HG03571 (cell line): ENCODE measurements around the gene NIBAN1.
A peak's percentile ranks its signal among the peaks of the same experiment; 100 is the strongest.
"Not testable (repeated sequence)": the region's sequence is repeated elsewhere in the genome, so short reads cannot be mapped to it uniquely, and the experiment has no call there.

Experiments
- ATAC-seq: cut with Tn5 transposase; IDR thresholded peaks from one replicate; pipeline ENCODE4 v1.9.1; 2021; ENCODE audit not compliant: unreplicated experiment

The NIBAN1 gene

DNA sequence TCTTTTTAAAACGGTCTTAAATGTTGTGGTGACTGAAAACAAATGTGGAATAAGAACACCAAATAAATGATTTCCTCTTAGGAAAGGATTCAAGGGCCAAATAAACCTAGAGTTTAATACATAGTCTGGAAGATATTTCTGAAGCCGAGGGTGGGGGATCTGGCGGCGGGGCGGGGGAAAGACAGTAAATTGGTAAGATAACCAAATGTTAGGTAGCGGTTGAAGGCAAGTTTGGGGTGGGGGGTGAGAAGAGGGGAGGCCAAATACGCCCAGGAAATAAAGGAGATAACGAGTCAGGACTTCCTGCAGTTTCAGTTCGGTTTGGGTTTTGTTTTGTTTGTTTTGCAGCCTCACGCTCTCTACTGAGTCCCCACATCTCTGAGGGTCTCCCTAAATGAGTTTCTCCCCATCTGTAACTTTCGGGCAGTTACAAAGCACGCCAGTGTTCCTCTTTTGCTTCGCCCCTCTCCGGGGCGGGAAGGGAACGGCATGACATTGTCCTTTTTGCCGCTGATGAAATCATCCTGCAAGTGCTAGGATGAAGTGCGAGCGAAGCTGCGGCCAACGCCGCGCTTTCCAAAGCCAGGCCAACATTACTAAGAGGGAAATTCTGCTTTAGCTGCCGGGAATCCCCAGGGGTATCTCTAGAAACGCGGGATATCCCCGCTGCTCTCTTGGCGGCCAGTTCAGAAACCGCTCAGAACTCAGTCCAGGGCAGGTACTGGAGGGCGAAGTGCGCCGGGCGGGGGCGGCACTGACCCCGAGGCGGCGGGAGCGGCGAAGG, 844 bp downstream of the NIBAN1 start:
- ATAC-seq, result peak; percentile 63

- ATAC-seq, result no peak
Measured at GRCh38 chr1:184972315-184973055, 1.8 kb downstream of the NIBAN1 start.

GRCh38 chr1:184971522-184972265, 2.6 kb downstream of the NIBAN1 start:
- no peak for ATAC-seq

- ATAC-seq, result no peak
Measured at GRCh38 chr1:184970691-184971161, 3.6 kb downstream of the NIBAN1 start.

DNA sequence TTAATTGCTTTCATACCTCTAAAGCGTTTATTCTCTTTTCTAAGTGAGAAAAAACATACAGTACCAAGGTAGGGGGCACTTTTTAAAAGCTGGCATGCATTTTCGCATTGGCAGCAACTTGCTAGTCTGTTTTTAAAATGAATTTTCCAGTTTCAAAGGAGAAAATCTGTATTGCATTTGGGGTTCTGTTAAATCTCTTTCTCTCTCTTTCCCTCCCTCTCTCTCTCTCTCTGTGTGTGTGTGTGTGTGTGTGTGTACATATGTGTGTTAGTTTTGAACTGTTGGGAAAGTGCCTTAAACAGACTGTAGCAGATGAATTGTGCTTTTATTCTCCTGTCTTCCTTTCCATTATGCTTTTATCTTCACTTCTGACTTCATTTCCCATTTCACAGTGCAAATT, 7.3 kb downstream of the NIBAN1 start:
- ATAC-seq, result no peak

- ATAC-seq, result no peak
Measured at GRCh38 chr1:184965944-184966860, 8.1 kb downstream of the NIBAN1 start.

GRCh38 chr1:184965439-184965838, 8.9 kb downstream of the NIBAN1 start:
- ATAC-seq, result no peak

DNA sequence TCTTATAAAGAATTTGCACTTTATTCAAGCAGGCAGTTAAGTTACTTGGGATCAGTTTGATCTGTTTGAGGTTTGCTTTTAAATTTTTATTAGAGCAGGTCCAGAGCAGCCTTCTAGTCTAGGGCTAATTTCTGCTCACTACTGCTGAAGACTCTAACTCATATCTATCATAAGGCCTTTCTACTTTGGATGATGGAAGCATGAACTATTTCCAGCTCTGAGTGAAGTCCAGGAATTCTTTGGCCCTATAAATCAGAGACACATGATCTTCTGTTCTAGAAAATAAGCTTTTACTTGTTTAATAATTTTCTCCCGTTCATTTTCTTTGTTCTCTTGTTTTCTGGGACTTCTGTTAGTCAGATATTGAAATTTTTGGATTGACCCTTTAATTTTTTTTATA, 14.7 kb downstream of the NIBAN1 start:
- no peak for ATAC-seq

DNA sequence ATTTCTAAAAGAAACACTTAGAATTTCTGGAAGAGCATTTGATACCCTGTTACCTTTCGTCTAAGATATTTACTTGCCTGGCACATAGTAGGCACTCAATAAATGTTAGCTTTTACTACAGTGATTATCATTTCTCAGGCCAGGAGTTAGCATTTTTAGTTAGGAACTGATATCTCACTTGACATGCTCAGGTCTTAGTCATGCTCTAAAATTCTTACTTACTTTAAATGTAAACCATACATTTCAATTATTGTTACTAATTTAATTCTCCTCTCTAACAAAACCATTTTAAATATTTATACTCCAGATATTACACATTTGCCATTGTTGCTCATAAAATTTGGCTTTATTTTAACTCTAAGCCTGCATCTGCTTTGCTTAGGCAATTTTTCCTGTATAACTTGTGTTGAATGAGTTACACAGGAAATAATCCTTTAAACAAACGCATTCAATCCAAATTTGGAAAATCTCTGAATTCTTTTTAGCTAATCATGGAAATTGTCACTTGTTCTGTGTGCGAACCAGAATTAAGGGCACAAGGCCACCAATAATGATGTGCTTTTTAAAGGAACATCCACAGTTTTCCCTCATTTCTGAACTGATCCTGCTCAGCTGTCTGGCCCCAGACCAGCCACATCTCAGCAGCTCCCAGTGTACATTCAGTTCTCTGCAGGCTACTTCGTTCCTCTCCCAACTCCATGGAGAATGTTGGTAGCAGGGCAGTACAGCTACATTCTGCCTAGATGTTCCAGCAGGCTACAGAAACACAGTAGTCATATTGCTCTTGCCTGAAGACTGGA, 15.6 kb downstream of the NIBAN1 start:
- no peak for ATAC-seq

- ATAC-seq, result not testable (repeated sequence)
Measured at GRCh38 chr1:184957901-184958300, 16.4 kb downstream of the NIBAN1 start.

- no peak for ATAC-seq
Measured at GRCh38 chr1:184956999-184957700, 17.2 kb downstream of the NIBAN1 start.

- no peak for ATAC-seq
Measured at GRCh38 chr1:184954232-184954995, 19.9 kb downstream of the NIBAN1 start.

DNA sequence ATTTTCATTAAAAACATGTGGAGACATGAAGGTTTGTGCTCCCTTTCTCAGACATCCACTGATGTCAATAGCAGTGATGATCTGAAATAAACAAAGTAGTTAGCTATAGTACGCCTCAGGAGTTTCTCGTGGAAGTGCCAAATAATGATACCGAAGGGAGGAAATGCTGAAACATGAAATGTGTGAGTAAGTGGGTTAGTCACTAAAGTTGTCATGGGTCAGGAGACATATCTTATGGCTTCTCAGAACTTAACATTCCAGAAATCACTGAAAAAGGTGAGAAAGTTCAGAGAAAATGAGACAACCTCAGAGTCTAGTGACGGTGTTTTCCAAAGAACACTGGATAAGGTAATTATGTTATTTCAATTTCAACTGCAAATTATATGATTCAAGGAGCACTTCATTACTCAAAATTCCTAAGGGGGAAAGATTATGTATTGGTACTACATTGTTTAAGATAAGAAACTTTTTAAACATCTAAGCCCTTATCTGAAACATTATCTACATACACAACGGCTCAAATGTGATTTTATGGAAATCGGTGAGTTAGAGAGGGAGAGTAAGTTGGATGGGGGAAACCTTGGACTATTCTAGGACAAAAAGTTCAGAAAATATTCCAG, 20.6 kb downstream of the NIBAN1 start:
- no peak for ATAC-seq

DNA sequence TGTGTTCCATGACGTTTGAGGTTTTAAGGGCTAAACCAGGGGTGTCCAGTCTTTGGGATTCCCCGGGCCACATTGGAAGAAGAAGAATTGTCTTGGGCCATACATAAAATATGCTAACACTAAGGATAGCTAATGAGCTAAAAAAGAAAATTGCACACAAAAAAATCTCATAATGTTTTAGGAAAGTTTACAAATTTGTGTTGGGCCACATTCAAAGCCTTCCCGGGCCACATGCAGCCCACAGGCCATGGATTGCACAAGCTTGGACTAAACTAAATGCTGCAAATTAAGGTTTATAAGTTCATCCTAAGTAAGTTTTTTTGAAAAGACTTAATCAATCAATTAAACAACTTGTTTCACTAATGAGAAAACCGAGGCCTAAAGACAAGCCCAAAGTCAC, 21.9 kb downstream of the NIBAN1 start:
- ATAC-seq, result no peak

- ATAC-seq, result no peak
Measured at GRCh38 chr1:184951788-184952187, 22.5 kb downstream of the NIBAN1 start.

GRCh38 chr1:184950906-184951305, 23.4 kb downstream of the NIBAN1 start:
- ATAC-seq, result no peak

GRCh38 chr1:184950227-184950626, 24.1 kb downstream of the NIBAN1 start:
- ATAC-seq, result no peak
